GM13976 (cell line): ENCODE results near the gene CHMP2A.

Experiments
- DNase-seq: peaks from one replicate; pipeline ENCODE4 v3.0.0; 2012; ENCODE audit warnings: low spot score
- in situ Hi-C: fragments of 300-500 bp; cut with MboI; formaldehyde crosslinking; loops from one replicate; pipeline ENCODE4 v1.12.0; 2022; ENCODE audit warnings: low sequenced_read_pairs, mixed read lengths, inconsistent platforms; ENCODE audit not compliant: unreplicated experiment
- TF ChIP-seq, protein P1 (sequence below): IDR thresholded peaks from 2 replicates; pipeline ENCODE4 v1.5.1; 2012; ENCODE audit warnings: borderline replicate concordance, mild to moderate bottlenecking; ENCODE audit not compliant: insufficient read depth; ENCODE audit errors: extremely low read depth, missing control alignments, control extremely low read depth

CHMP2A gene

DNA sequence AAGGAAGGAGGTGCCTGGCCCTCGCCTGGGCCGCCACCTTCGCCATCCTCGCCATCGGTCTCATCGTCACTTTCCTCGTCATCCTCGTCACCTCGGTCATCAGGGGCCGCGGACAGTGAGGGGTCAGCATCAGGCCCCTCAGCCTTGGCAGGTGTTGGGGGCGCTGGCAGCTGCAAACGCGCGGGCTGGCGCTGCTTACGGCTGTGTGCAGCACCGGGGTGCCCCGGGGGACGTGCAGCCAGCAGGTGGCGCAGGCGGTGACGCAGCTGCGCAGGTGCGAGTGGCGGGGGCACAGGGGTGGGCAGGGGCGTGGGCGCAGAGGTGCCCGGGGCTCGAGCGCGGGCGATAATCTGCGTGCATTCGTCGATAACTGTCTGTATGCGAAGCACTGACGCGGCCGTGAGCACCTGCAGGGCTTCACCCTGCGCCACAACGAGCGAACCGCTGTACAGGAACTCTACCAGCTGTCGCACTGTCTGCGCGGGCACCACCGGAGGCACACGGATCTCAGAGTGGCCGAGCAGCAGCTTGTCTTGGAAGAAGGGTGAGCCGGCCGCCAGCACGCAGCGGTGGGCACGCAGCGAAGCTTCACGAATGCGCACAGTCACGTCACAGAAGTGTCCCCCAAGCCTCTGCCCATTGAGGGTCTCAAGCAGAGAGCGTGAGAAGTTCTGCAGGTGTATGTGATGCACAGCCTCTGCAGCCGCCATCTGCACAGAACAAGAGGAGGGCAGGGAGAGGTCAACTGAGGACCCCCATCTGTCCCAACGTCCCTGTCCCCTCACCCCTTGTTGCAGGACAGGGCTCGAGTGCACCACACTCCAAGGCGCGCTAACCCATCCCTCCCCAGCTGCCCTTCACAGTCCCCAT is 37.7 kb downstream of the CHMP2A start:
- in situ Hi-C loops, result no loop called here
- DNase-seq, result no peak
- TF ChIP-seq, protein P1, sequence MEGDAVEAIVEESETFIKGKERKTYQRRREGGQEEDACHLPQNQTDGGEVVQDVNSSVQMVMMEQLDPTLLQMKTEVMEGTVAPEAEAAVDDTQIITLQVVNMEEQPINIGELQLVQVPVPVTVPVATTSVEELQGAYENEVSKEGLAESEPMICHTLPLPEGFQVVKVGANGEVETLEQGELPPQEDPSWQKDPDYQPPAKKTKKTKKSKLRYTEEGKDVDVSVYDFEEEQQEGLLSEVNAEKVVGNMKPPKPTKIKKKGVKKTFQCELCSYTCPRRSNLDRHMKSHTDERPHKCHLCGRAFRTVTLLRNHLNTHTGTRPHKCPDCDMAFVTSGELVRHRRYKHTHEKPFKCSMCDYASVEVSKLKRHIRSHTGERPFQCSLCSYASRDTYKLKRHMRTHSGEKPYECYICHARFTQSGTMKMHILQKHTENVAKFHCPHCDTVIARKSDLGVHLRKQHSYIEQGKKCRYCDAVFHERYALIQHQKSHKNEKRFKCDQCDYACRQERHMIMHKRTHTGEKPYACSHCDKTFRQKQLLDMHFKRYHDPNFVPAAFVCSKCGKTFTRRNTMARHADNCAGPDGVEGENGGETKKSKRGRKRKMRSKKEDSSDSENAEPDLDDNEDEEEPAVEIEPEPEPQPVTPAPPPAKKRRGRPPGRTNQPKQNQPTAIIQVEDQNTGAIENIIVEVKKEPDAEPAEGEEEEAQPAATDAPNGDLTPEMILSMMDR, result no peak

DNA sequence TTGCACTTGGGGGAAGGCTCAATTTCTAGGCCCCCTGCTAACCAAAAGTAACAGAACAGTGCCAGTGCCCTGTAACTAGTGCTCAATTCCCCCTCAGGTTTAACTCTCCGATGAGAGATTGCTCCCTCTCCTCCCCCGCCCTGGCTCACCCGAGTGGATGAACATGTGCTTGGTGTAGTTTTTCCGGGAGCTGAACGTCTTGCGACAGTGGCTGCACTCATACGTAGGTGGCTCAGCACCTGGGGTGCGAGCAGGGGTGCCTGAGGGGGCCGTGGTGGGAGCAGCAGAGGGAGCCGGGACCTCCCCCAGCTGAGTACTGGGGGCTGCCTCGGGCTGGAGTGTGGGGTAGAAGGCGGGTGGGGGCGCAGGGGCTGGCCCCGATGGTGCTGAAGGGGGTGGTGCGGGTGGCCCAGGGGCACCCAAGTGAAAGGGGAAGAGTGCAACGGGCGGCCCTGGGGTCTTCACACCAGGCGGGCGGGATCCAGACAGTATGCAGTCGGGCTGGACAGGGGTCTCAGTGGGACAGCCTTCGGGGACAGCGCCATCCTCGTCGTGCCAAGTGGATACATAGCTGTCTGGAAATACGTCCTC is 38.6 kb downstream of the CHMP2A start:
- TF ChIP-seq, protein P1, result no peak
- in situ Hi-C loops, result no loop called here
- DNase-seq, result no peak

- no peak for DNase-seq
- TF ChIP-seq, protein P1, result no peak
- in situ Hi-C loops, result no loop called here
Measured at GRCh38 chr19:58515259-58515658, 39.6 kb downstream of the CHMP2A start.

GRCh38 chr19:58514564-58515022 is 40.3 kb downstream of the CHMP2A start:
- DNase-seq, result no peak
- in situ Hi-C loops, result no loop called here
- TF ChIP-seq, protein P1, result no peak

DNA sequence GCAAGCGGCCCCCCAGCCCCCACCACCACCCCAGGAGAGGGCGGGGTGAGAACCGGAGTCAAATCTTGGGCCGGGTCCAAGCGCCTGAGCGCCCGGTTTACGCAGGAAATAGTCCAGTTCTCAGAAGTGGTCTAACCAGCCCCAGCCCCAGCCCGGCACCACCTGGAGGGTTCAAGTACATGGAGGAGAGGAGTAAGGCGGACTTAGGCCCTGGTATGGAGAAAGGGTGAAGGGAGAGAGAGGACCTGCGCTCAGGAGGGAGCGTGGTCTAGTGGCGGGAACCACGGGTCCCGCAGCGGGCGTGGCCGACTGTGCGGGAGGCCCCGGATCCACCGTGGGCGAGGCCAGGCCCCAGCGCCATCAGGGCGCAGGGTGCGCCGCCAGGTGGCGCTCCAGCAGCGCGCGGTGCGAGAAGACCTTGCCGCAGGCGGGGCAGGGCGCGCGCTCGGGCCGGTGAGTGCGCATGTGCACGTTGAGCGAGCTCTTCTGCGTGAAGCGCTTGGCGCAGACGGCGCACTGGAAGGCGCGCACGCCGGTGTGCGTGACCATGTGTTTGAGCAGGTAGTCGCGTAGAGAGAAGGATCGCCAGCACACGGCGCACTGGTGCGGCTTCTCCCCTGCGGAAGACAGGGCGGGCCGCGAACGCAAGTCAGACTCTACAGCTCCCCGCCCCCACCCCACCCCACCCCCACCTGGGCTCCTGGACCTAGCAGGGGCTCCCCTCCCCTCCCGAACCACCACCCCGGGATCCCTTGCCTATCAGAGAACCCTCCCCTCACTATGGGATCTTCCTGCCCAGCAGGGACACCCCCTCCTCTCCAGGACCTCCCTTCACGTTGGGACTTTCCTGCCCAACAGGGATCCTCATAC is 41.0 kb downstream of the CHMP2A start:
- TF ChIP-seq, protein P1, result peak; percentile 100
- in situ Hi-C loops, result no loop called here
- DNase-seq, result peak; percentile 98

GRCh38 chr19:58513213-58513693 is 41.7 kb downstream of the CHMP2A start:
- TF ChIP-seq, protein P1, result no peak
- no peak for DNase-seq
- in situ Hi-C loops, result no loop called here
